Astrocyte (in vitro differentiated cells and primary cell): ENCODE data around the gene ELF3. TPM values are rescaled to one million over a fixed set of nuclear protein-coding genes. Genes with fewer than 3 reads are reported as not detected.

Experiments
- DNase-seq: peaks from one replicate; pipeline ENCODE4 v3.0.0-alpha.2; 2010; ENCODE audit warnings: low read depth
- FAIRE-seq: peaks from 2 replicates; lab custom pipeline; 2011; peaks lifted over from hg19 to GRCh38; lab: Jason Lieb, UNC
- H2AFZ ChIP-seq: 2 replicates; pipeline ENCODE4 v1.6.0; 2012; ENCODE audit warnings: low read depth, low read length, inconsistent platforms
- H3K27ac ChIP-seq: 2 replicates; pipeline ENCODE4 v1.5.1; 2011; ENCODE audit warnings: low read depth, low read length, inconsistent platforms
- H3K27me3 ChIP-seq: 2 replicates; pipeline ENCODE4 v1.6.0; 2011; ENCODE audit warnings: low read length, inconsistent platforms; ENCODE audit not compliant: insufficient read depth
- H3K36me3 ChIP-seq: 2 replicates; pipeline ENCODE4 v1.5.1; 2011; ENCODE audit warnings: low read length, inconsistent platforms; ENCODE audit not compliant: insufficient read depth
- H3K4me1 ChIP-seq: 2 replicates; pipeline ENCODE4 v1.5.1; 2011; ENCODE audit warnings: low read length, inconsistent platforms; ENCODE audit not compliant: insufficient read depth
- H3K4me2 ChIP-seq: 2 replicates; pipeline ENCODE4 v1.6.0; 2012; ENCODE audit warnings: low read length, inconsistent platforms
- H3K4me3 ChIP-seq: 2 replicates; pipeline ENCODE4 v1.5.1; 2011; ENCODE audit warnings: low read depth, mild to moderate bottlenecking, low read length, inconsistent platforms; ENCODE audit not compliant: insufficient read depth
- H3K79me2 ChIP-seq: 2 replicates; pipeline ENCODE4 v1.6.0; 2012; ENCODE audit warnings: mild to moderate bottlenecking, low read length, inconsistent platforms; ENCODE audit not compliant: insufficient read depth
- H3K9ac ChIP-seq: 2 replicates; pipeline ENCODE4 v1.6.0; 2012; ENCODE audit warnings: mild to moderate bottlenecking, low read length, inconsistent platforms
- H3K9me3 ChIP-seq: 2 replicates; pipeline ENCODE4 v1.5.1; 2012; ENCODE audit warnings: low read depth, mild to moderate bottlenecking, low read length, inconsistent platforms; ENCODE audit not compliant: insufficient read depth
- H4K20me1 ChIP-seq: 2 replicates; pipeline ENCODE4 v1.6.0; 2012; ENCODE audit warnings: low read length, inconsistent platforms; ENCODE audit not compliant: insufficient read depth
- H3K27ac Mint-ChIP-seq: one replicate; pipeline ENCODE4 v1.8.0; 2021; ENCODE audit warnings: mild to moderate bottlenecking, mixed read lengths; ENCODE audit not compliant: unreplicated experiment
- H3K27me3 Mint-ChIP-seq: one replicate; pipeline ENCODE4 v1.8.0; 2021; ENCODE audit warnings: low read depth, mixed read lengths; ENCODE audit not compliant: unreplicated experiment
- H3K36me3 Mint-ChIP-seq: one replicate; pipeline ENCODE4 v1.8.0; 2021; ENCODE audit warnings: low read depth, mixed read lengths; ENCODE audit not compliant: unreplicated experiment
- H3K4me1 Mint-ChIP-seq: one replicate; pipeline ENCODE4 v1.8.0; 2021; ENCODE audit warnings: low read depth, mixed read lengths; ENCODE audit not compliant: unreplicated experiment
- H3K4me3 Mint-ChIP-seq: one replicate; pipeline ENCODE4 v1.8.0; 2021; ENCODE audit warnings: mild to moderate bottlenecking, moderate library complexity, mixed read lengths; ENCODE audit not compliant: unreplicated experiment
- H3K9me3 Mint-ChIP-seq: one replicate; pipeline ENCODE4 v1.8.0; 2021; ENCODE audit warnings: mild to moderate bottlenecking, mixed read lengths; ENCODE audit not compliant: unreplicated experiment
- CTCF ChIP-seq: IDR thresholded peaks from 2 replicates; pipeline ENCODE4 v1.5.1; 2011; ENCODE audit warnings: low read depth, mild to moderate bottlenecking, inconsistent platforms, low read length, moderate library complexity; ENCODE audit not compliant: insufficient read depth
- EZH2 ChIP-seq: IDR thresholded peaks from 2 replicates; pipeline ENCODE4 v1.6.1; 2012; ENCODE audit warnings: mild to moderate bottlenecking, low read length, inconsistent platforms; ENCODE audit not compliant: insufficient read depth
- total RNA-seq: library from RNA; stranded (reverse); gene quantifications from 2 replicates; pipeline ENCODE4 v1.2.1, GENCODE V29; 2021

ELF3 gene
- total RNA-seq, 1 donor from 2014 or later, result 2.9 TPM

- Histone ChIP-seq H4K20me1 (no peaks in the 10 kb centered on the region), H3K4me3 (no peak overlapping the region), H3K4me2 (no peak overlapping the region), H3K4me1 (peaks cover 7% of the 10 kb centered on the region), H3K27ac (no peak overlapping the region), H3K9ac (no peak overlapping the region), H3K9me3 (no peaks in the 10 kb centered on the region), H2AFZ (no peak overlapping the region), H3K79me2 (no peaks in the 10 kb centered on the region), H3K27me3 (peaks cover 2% of the 10 kb centered on the region), H3K36me3 (no peaks in the 10 kb centered on the region)
- Mint-ChIP-seq H3K27me3 (peaks cover 13% of the 10 kb centered on the region), H3K27ac (no peak overlapping the region), H3K4me1 (peaks cover 6% of the 10 kb centered on the region), H3K9me3 (no peaks in the 10 kb centered on the region), H3K4me3 (no peak overlapping the region), H3K36me3 (peaks cover 3% of the 10 kb centered on the region)
- peak; percentile 23 for DNase-seq
- FAIRE-seq, result no peak
- TF ChIP-seq EZH2, result no peak
- TF ChIP-seq CTCF, result no peak
These were observed 5.8 kb downstream of the ELF3 start for GRCh38 chr1:202016022-202016810.

GRCh38 chr1:202016811-202017748, 6.7 kb downstream of the ELF3 start:
- Mint-ChIP-seq H3K27me3 (peaks cover 15% of the 10 kb centered on the region), H3K9me3 (no peaks in the 10 kb centered on the region), H3K4me1 (peaks cover 6% of the 10 kb centered on the region), H3K36me3 (peaks cover 3% of the 10 kb centered on the region), H3K4me3 (no peak overlapping the region), H3K27ac (no peak overlapping the region)
- H3K4me3 ChIP-seq, result no peak overlapping the region
- H3K9me3 ChIP-seq, result no peaks in the 10 kb centered on the region
- no peak for FAIRE-seq
- H3K27ac ChIP-seq, result no peak overlapping the region
- H3K36me3 ChIP-seq, result no peaks in the 10 kb centered on the region
- H2AFZ ChIP-seq, result no peak overlapping the region
- H3K79me2 ChIP-seq, result no peaks in the 10 kb centered on the region
- TF ChIP-seq CTCF, result no peak
- no peak for TF ChIP-seq EZH2
- H3K9ac ChIP-seq, result no peak overlapping the region
- peaks cover 2% of the 10 kb centered on the region for H3K27me3 ChIP-seq
- no peaks in the 10 kb centered on the region for H4K20me1 ChIP-seq
- no peak for DNase-seq
- H3K4me2 ChIP-seq, result no peak overlapping the region
- H3K4me1 ChIP-seq, result peaks cover 7% of the 10 kb centered on the region
